Activated CD4-positive, alpha-beta T cell treated with anti-CD3 and anti-CD28 coated beads, Interleukin-2, amount 50 U/mL, for 48 hours (primary cell): ENCODE measurements around the gene CGB3.
A peak's percentile ranks its signal among the peaks of the same experiment; 100 is the strongest.

Source experiments
- DNase-seq, 2 experiments: peaks; one replicate each; pipeline ENCODE4 v3.0.0-alpha.2; 2020

CGB3 gene

DNA sequence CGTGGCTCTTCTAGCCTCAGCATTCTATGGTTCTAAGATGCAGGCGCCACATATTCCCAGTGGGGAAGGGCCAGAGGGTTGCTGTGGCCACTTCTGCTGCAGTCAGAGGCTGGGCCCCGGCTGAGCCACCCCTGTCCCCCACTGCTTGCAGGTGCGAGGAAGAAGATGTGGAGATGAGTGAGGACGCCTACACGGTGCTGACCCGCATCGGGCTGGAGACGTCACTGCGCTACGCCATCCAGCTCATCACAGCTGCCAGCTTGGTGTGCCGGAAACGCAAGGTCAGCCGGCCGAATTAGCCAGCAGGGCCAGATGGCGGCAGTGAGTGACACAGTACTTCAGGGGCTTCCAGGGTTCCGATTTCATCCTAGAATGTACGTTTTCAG is 9.3 kb downstream of the CGB3 start:
- no peak for DNase-seq

- no peak for DNase-seq
Measured at GRCh38 chr19:49014123-49014869, 9.8 kb downstream of the CGB3 start.

DNA sequence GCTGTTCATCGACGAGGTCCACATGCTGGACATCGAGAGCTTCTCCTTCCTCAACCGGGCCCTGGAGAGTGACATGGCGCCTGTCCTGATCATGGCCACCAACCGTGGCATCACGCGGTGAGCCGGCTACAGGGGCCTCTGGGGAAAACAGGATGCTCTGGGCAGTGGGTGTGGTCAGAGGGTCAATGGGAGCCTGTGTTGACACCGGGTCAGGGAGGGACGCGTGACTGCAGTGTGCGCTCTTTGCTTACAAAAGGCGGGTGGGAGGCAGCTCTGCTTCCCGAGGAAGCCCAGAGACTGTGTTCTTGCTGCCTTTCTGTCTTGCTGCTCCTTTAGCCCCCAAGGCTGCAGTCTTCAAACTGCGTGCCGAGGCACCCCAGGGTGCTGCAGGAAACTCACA is 12.9 kb downstream of the CGB3 start:
- no peak for DNase-seq

GRCh38 chr19:49010453-49010852 is 13.7 kb downstream of the CGB3 start:
- no peak for DNase-seq

GRCh38 chr19:49009828-49010227 is 14.3 kb downstream of the CGB3 start:
- DNase-seq, result no peak

DNA sequence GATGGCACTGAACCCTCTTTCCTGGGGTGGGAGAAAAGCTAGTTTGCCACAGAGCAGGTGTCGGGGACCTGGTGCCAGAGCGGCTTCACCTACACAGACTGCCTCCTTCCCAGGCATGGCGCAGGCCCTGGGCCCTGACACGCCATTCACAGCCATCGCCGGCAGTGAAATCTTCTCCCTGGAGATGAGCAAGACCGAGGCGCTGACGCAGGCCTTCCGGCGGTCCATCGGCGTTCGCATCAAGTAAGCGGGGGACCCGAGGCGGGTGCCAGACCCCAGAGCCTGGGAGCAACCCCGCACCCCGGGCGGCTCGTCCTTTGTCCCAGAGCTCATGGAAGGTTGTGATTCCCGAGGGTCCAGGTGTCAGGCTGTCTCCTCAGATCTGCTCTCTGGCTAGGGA is 17.2 kb downstream of the CGB3 start:
- DNase-seq, result no peak

GRCh38 chr19:49004964-49005614 is 19.0 kb downstream of the CGB3 start:
- no peak for DNase-seq

GRCh38 chr19:49004133-49004532 is 20.0 kb downstream of the CGB3 start:
- no peak for DNase-seq

GRCh38 chr19:48999481-49000325 is 24.4 kb downstream of the CGB3 start:
- peak; percentile 72 to 77 for DNase-seq

- DNase-seq, result peak; percentile 68 to 75
Measured at GRCh38 chr19:48997972-48998371, 26.2 kb downstream of the CGB3 start.

- no peak for DNase-seq
Measured at GRCh38 chr19:48994035-48994386, 30.1 kb downstream of the CGB3 start.

- peak; percentile 99 to 100 for DNase-seq
Measured at GRCh38 chr19:48993175-48994034, 30.7 kb downstream of the CGB3 start, which contains the start of the genes GYS1 and RUVBL2. TSS of gene GYS1 (minus strand) at chr19:48993309. CDS start at chr19:48993112, 197 bp downstream. TSS of gene RUVBL2 (plus strand) at chr19:48993887. CDS start at chr19:48993912, 25 bp downstream.

DNA sequence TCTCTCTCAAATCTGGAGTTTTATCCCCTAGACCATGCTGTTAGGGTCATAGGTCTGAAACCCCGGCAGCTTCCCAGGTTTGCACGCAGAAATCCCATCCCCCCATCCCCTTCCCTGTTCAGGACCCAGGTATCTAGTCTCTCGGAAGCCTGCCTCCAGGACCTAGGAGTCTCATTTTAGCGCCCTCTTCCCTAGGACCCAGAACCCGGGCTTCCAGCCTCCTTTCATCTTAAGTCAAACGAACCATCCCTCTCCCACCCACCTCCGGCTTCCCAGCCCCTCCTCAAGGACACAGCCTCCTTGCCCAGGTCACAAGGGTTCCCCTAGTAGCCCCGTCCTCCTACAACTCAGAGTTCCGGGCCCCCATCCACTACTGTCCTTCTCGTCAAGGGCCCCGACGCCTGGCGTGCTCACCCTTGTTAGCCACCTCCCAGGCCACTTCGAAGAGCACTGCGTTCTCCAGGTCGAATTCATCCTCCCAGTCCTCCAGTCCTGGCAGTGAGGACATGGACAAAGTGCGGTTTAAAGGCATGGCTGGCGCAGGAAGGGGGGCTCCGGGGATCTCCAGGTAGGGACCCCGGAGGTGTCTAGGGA is 31.5 kb downstream of the CGB3 start:
- peak; percentile 29 to 38 for DNase-seq

DNA sequence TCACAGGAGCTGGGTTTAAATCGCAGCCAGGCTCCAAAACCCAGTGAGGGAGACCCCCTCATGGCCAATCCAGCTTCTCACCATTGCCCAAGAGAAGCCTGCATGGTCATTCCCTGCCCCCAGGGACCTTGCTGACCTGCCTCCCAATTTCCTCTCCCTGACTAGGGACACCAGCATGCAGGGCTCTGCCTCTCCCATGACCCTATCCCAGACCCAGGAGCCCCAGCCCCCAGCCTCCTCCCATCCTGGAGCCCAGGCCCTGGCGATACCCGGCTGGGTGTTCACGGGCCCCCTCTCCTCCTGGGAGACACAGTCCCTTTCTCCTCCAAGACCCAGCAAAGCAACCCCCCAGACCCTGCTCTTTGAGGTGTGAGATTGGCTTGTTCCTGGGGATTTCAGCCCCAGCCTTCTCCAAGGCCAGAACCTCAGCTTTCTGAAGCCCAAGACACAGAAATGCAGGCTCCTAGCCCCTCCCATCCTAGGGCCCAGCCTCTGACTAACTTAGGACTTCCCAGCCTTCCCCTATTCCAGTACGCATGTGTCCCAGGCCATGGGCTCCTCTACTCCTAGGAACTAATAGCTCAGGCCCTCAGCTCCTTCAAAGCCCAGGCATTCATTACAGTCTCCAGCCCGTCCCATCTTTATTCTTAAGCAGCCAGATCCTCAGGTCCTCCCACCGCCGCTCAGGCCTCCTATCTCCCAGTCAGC is 32.1 kb downstream of the CGB3 start:
- peak in 1 of 2 experiments; percentile 30 for DNase-seq

DNA sequence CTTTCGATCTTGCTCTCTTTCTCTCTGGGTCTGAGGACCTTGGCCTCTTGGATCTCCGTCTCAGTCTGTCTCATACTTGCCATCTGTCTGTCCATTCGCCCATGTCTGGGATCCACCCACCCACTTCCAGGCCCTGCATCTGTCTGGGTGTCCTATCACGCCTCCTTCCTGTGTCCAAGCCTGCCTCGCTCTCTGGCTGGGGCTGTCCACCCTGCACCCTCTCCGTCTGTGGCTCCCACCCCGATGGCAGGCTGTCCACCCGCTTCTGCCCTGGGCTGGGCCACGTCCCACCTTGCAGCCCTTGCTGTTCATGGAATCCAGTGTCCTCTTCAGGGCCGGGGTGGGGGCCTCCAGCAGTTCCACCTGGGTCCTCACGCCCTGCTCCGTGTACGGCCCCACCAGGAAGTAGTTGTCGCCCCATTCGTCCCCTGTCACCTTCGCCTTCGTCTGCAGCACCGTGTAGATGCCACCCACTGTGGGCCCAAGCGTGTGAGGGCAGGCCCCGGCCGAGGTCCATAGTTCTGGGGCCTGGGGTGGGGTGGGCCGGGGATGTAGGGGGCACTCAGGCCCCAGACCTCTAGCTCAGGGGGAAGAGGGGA is 33.0 kb downstream of the CGB3 start:
- DNase-seq, result no peak

GRCh38 chr19:48990400-48990799 is 33.7 kb downstream of the CGB3 start:
- DNase-seq, result no peak

GRCh38 chr19:48989701-48990291 is 34.3 kb downstream of the CGB3 start:
- no peak for DNase-seq

- no peak for DNase-seq
Measured at GRCh38 chr19:48988860-48989259, 35.3 kb downstream of the CGB3 start.

- DNase-seq, result no peak
Measured at GRCh38 chr19:48988286-48988685, 35.8 kb downstream of the CGB3 start.

- DNase-seq, result no peak
Measured at GRCh38 chr19:48987323-48987722, 36.8 kb downstream of the CGB3 start.

DNA sequence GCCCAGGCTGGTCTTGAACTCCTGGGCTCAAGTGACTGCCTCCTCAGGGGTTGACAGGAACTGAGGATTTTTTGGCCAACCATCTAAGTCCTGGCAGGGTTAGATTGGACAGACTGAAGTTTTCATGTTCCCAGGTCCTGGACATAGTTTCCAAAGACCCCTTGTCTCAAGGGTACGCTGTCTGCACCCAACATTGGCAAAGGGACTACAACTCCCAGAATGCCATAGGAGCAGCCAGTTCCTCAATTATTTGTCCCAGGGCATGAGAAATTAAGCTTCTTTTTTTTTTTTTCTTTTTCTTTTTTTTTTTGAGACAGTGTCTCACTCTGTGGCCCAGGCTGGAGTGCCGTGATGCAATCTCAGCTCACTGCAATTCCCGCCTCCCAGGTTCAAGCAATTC is 37.9 kb downstream of the CGB3 start:
- no peak for DNase-seq
